Stomach (tissue), 9 donors: ENCODE data around the gene TMEM9B. TPM values are rescaled to one million over a fixed set of nuclear protein-coding genes. Genes with fewer than 3 reads are reported as not detected.

Experiments used
- DNase-seq, 2 donors: peaks; one replicate each; pipeline versions ENCODE4 v3.0.0 to v3.0.0-alpha.2; 2013 to 2019
- H3K27ac ChIP-seq, 5 donors: fragments of 200-600 bp in 4 of 5; sonication (generic) in 4 of 5; one replicate each; pipeline ENCODE4 v1.5.1; 2013 to 2019; ENCODE audit warnings: mild to moderate bottlenecking in 1 of 5, moderate library complexity in 1 of 5
- H3K27me3 ChIP-seq, 3 donors: fragments of 200-600 bp; sonication (generic); one replicate each; pipeline ENCODE4 v1.5.1; 2017 to 2019; ENCODE audit warnings: mixed run types in 1 of 3
- H3K36me3 ChIP-seq, 4 donors: fragments of 200-600 bp; sonication (generic); 1 replicate in 3 of 4; 2 replicates in 1 of 4; pipeline ENCODE4 v1.5.1; 2016 to 2019
- H3K4me1 ChIP-seq, 4 donors: fragments of 200-600 bp; sonication (generic); one replicate each; pipeline ENCODE4 v1.5.1; 2016 to 2019
- H3K4me3 ChIP-seq, 4 donors: fragments of 200-600 bp; sonication (generic) in 3 of 4; one replicate each; pipeline ENCODE4 v1.5.1; 2016 to 2019; ENCODE audit warnings: mild to moderate bottlenecking in 1 of 4
- H3K9me3 ChIP-seq, 4 donors: fragments of 200-600 bp; sonication (generic); one replicate each; pipeline ENCODE4 v1.5.1; 2016 to 2019
- CTCF ChIP-seq, 7 experiments: fragments of 450-650 bp in 4 of 7; fragments of 200-600 bp in 3 of 7; sonication (generic) in 3 of 7; IDR thresholded peaks; one replicate each; pipeline ENCODE4 v1.5.1; 2016 to 2019; ENCODE audit warnings: antibody characterized with exemption in 7 of 7, control low read depth in 2 of 7, mild to moderate bottlenecking in 1 of 7
- EP300 ChIP-seq: sonication (generic); formaldehyde crosslinking; IDR thresholded peaks from one replicate; pipeline ENCODE4 v1.6.1; 2017; ENCODE audit warnings: antibody characterized with exemption
- POLR2A ChIP-seq, 4 donors: fragments of 450-650 bp; IDR thresholded peaks; one replicate each; pipeline ENCODE4 v1.6.1; 2016; ENCODE audit warnings: antibody characterized with exemption in 4 of 4, control low read depth in 2 of 4, mild to moderate bottlenecking in 1 of 4, moderate library complexity in 1 of 4
- POLR2AphosphoS5 ChIP-seq, 3 donors: sonication (generic); formaldehyde crosslinking; IDR thresholded peaks; one replicate each; pipeline ENCODE4 v1.6.1; 2016; ENCODE audit warnings: antibody characterized with exemption in 3 of 3
- WGBS, 5 donors: extraction: QIAGEN DNeasy Blood & Tissue Kit in 3 of 5; methylation state at CpG; one replicate each; pipeline versions ENCODE4 v1.1.5 to v1.1.7; 2013 to 2018; 5-methylcytosine and 5-hydroxymethylcytosine counted together
- intact Hi-C: fragments of 100-400 bp; cut with DNase I; formaldehyde crosslinking; loops from one replicate; pipeline ENCODE4 v1.15.1; 2023; ENCODE audit warnings: low total_unique reads
- polyA plus RNA-seq, 3 donors: library from polyadenylated mRNA; stranded (reverse); fragments of 200-250 nt; gene quantifications; one replicate each; pipeline ENCODE4 v1.2.3, GENCODE V29; 2013
- total RNA-seq, 5 donors: library from RNA; depleted of rRNA; stranded (reverse); fragments of >200 nt; gene quantifications; one replicate each; pipeline versions ENCODE4 v1.1.0 to v1.2.3, GENCODE V29; 2014 to 2016
- donor health status: healthy with polysubstance abuse.
- donor health status: Bipolar disorder and iron deficiency.
- donor health status: healthy.

The TMEM9B gene
- total and polyA plus RNA-seq, 8 donors, result 0.58 to 74.4 (median 30.9) TPM

GRCh38 chr11:9008011-9008550, 43.8 kb upstream of the TMEM9B start:
- Histone ChIP-seq H3K4me3 (no peak overlapping the region), H3K27ac (no peak overlapping the region), H3K36me3 (no peaks in the 10 kb centered on the region), H3K9me3 (no peaks in the 10 kb centered on the region), H3K4me1 (peaks cover 14 to 18% (median 16%) of the 10 kb centered on the region in 4 donors), H3K27me3 (peaks cover 0 to 18% (median 14%) of the 10 kb centered on the region in 3 donors)
- intact Hi-C loops, result no loop called here
- TF ChIP-seq POLR2A (IDR thresholded peaks at IDR 0.05), result no peak
- TF ChIP-seq EP300, result no peak
- no peak for TF ChIP-seq CTCF (IDR thresholded peaks at IDR 0.05)
- no peak for TF ChIP-seq POLR2AphosphoS5 (IDR thresholded peaks at IDR 0.05)
- 62 to 76% (median 63%) methylated on average over 3 of the region's 3 CpGs for WGBS, 5 donors
- DNase-seq, result no peak

- Histone ChIP-seq H3K27me3 (peaks cover 0 to 30% (median 28%) of the 10 kb centered on the region in 3 donors), H3K4me1 (peaks cover 18 to 28% (median 20%) of the 10 kb centered on the region in 4 donors), H3K27ac (no peak overlapping the region), H3K36me3 (no peaks in the 10 kb centered on the region), H3K4me3 (no peak overlapping the region), H3K9me3 (no peaks in the 10 kb centered on the region)
- intact Hi-C loops, result no loop called here
- DNase-seq, result no peak
- TF ChIP-seq POLR2AphosphoS5 (IDR thresholded peaks at IDR 0.05) (no peak), POLR2A (IDR thresholded peaks at IDR 0.05) (no peak), EP300 (no peak), CTCF (IDR thresholded peaks at IDR 0.05) (no peak)
- 75 to 83% (median 79%) methylated on average over 4 of the region's 4 CpGs for WGBS, 5 donors
Observed at GRCh38 chr11:9005087-9005486, 40.8 kb upstream of the TMEM9B start.

- H3K27ac ChIP-seq, result peak overlapping the region in 2 of 5 donors; percentile 15 to 70
- peaks cover 0 to 30% (median 28%) of the 10 kb centered on the region in 3 donors for H3K27me3 ChIP-seq
- intact Hi-C loops, result no loop called here
- peaks cover 18 to 28% (median 20%) of the 10 kb centered on the region in 4 donors for H3K4me1 ChIP-seq
- 6 to 18% (median 10%) methylated on average over 28 to 68 of the region's 69 CpGs for WGBS, 5 donors
- DNase-seq, result peak in 1 of 2 donors; percentile 59
- peak overlapping the region; percentile 48 to 55 (median 54) for H3K4me3 ChIP-seq
- TF ChIP-seq POLR2AphosphoS5 (IDR thresholded peaks at IDR 0.05) (no peak), POLR2A (IDR thresholded peaks at IDR 0.05) (no peak), EP300 (no peak), CTCF (IDR thresholded peaks at IDR 0.05) (no peak)
- no peaks in the 10 kb centered on the region for H3K36me3 ChIP-seq
- H3K9me3 ChIP-seq, result no peaks in the 10 kb centered on the region
Observed at GRCh38 chr11:9004183-9004926, 40.1 kb upstream of the TMEM9B start.

GRCh38 chr11:9003573-9004182, 39.4 kb upstream of the TMEM9B start, which contains the start of gene NRIP3:
TSS of gene NRIP3 (minus strand) at chr11:9004001. CDS start at chr11:9003935, 66 bp downstream.
- TF ChIP-seq EP300 (no peak), POLR2AphosphoS5 (IDR thresholded peaks at IDR 0.05) (peak in 1 of 3 donors; percentile 18)
- intact Hi-C loops, result no loop called here
- Histone ChIP-seq H3K4me1 (peaks cover 18 to 28% (median 20%) of the 10 kb centered on the region in 4 donors), H3K9me3 (no peaks in the 10 kb centered on the region), H3K4me3 (peak within 1 kb of the TSS; percentile 48 to 55 (median 54)), H3K27me3 (peaks cover 0 to 30% (median 28%) of the 10 kb centered on the region in 3 donors), H3K36me3 (no peaks in the 10 kb centered on the region), H3K27ac (peak within 1 kb of the TSS in 2 of 5 donors; percentile 15 to 70)
- DNase-seq, result peak; percentile 81 to 92
- WGBS, 5 donors, result 1 to 5% (median 3%) methylated on average over 35 to 83 of the region's 83 CpGs
